KG1 (cell line): ENCODE data around the gene FBXL20.
A peak's percentile ranks its signal among the peaks of the same experiment; 100 is the strongest.

Experiments
- DNase-seq: peaks from one replicate; lab custom pipeline; 2025; lab: John Stamatoyannopoulos, UW

Gene FBXL20

GRCh38 chr17:39224778-39225307, 176.6 kb downstream of the FBXL20 start:
- no peak for DNase-seq

DNA sequence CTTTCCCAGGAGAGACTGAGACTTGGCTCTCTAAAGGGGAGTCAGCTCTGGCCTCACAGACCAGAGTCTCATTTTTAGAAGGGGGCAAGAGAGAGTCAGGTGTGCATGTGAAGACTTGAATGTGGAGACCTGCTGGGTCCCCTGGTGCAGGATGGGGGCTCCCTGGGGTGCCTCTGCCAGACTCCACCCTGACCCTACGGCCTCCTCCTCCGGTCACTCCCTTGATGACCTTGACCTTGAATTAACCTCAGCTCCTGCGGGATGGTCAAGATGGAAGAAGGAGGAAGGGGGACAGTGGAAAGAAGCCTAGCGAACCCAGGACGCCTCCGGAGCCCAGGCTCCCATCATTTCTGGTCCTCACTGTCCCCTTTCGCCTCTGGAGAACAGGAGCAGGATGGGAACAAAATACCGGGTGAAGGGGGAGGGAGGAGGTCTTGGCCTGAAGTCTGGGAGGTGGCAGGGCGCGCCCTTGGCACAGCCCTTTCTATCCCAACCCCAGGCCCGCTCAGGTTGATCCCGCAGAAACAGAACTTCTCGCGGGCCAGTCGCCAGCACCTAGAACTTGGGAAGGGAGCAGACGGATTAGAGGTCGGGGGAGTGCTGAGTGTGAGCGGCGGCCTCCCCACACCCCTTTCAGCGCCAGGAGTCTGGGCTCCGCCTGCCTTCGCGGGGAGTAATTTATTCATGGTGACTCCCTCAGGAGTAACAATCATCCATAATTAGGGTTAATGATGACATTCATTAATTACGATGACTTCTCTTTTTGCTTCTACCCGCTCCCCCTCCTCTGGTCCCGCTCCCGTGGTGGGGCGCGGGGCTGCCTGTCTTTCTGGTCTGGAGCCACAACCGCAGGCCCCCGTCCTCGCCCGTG, 177.3 kb downstream of the FBXL20 start:
- DNase-seq, result no peak

DNA sequence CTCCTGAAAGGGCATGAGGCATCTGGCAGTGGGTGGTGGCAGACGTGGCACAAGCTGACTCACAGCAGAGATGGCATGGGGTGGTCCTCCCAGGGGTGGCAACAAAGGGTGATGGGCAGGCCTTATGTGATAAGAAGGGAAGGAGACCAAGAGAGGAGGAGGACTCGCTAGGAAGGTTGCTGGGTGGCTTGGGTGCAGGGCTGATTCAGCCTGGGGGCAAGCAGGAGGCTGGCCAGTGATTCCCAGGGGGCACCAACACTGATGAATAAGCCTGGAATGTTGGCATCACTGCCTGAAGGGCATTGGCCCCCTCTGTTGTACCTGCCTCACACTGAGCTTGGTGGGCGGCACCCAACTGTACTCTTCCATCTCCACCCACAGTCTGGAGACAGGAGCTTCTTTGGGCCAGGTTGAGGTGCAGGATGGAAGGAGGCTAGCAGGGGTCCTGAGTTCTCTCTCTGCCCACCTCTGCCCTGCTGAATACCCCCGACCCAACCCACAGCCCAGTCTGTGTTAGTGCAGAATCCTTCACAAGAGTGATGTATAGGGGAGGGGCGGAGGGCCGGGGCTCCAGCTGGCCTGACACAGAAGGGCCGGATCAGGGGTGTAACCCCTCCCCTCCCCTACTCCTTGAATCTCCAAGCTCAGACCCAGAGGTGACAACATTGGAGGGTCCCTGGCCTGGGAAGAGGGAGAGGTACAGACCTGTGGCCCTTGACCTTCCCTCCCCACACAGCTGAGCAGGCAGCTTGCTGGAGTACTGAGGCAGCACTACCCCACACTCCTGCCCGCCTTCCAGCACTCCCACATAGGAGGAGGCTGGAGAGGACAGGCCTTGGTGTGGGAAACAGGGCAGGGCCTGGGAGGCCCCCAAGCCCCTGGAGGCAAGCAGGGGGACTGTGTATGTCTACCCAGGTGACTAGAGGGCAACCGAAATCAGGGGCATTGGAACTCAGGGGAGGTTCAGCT, 178.3 kb downstream of the FBXL20 start:
- DNase-seq, result no peak

DNA sequence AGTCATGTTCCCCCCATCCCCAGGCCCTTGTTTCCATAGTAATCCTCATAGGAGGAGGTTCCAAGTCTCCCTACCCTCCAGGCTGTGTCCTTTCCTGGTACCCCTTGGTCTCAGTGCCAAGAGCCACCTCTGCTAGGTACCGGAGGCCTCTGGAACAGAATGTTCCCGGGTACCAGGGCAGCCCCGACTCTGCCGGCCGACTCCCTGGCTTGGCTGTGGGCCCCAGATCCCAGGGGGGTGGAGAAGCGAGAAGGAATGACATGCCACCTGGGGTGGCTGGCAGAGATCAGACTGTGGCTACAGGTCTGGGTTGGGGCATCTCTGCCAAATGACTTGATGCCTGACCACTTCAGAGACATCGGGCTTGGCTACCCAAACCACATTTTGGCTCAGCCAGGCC, 179.3 kb downstream of the FBXL20 start:
- no peak for DNase-seq

GRCh38 chr17:39221572-39221971, 179.9 kb downstream of the FBXL20 start:
- DNase-seq, result no peak

DNA sequence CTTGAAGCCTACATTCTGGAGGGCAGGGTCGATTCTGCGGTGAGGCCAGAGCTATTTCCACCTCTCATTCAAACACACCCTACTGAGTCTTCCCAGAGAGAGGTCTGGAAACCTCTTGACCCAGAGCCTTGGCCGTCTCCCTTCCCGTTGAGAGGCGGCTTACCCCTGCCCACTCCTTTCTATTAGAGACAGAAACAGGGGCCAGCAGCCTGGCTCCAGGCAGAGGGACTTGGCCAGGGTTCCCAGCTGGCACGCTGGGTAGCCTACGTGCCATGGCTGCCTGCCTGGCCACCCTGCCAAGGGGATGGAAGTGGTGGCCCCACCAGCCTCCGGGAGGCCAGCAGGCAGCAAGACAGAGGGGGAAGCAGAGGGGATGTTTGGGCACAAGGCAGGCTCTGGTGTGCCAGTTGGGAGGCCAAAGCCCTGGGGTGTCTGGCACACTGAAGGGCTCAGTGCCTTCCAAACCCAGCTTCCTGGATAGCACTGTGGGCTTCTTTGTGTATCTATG, 181.7 kb downstream of the FBXL20 start:
- no peak for DNase-seq

DNA sequence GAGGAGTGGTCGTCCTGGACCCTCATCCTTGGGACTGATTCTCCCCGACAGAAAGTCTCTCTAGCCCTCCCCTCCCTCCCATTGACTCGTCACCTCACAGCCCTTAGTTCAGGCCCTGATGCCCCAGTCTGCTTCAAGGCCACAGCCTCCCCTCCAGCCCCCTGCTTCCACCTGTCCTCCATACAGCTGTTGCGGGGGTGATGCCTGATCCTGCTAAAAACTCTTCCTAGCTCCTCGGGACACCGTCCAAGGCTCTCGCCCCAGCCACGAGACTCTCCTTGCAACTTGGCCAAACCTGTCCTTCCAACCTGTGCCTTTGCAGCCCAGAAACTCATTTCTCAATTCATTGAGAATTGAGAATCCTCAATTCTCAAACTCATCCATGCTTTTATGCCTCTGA, 182.5 kb downstream of the FBXL20 start:
- no peak for DNase-seq

DNA sequence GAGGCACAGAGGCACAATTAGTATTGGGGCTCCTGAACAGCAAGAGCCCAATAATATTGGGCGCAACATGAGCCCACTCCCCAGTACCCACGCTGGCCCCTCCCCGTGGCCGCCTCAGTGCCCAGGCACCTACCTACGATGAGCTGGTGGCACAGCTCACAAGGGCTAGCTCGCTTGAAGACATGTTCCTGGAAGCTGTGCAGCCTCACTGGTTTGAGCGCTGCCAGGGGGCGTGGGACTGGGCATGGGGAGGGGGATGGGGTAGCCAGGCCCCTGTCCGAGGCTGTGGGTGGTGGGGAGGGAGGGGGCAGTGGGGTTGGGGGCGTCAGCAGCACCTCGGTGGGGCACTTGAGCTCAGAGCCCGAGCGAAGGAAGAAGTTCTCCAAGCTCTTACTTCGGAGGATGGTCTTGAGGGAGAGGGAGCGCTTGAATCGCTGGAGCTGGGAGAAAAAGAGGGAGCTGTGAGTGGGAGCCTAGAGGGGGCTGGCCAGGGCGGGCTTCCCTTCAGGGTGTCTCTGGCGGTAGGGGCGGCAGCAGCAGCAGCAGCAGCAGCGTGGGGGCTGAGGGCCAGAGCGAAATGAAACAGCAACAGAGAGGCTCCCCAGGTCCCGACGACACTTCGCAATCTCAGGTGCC, 183.6 kb downstream of the FBXL20 start:
- no peak for DNase-seq

GRCh38 chr17:39213852-39214251, 187.6 kb downstream of the FBXL20 start:
- no peak for DNase-seq

GRCh38 chr17:39212841-39213480, 188.5 kb downstream of the FBXL20 start:
- DNase-seq, result no peak

- no peak for DNase-seq
Measured at GRCh38 chr17:39212195-39212810, 189.1 kb downstream of the FBXL20 start.

DNA sequence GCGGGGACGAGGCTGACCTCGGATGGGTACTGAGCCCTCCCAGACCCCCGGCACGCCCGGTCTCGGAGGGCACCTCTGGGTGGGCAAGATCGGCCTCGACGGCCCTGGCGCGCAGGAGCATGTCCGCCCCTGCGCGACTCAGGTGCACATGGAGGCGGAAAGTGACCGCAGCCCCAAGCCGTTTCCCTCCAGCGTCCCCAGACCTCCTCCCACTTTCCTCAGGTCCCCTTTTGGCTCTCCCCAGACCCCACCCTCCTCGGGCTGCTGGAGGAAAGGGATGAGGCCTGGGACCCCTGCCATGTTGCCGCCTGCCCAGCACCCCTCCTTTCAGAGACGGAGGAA, 191.4 kb downstream of the FBXL20 start:
- DNase-seq, result no peak

- DNase-seq, result peak; percentile 29
Measured at GRCh38 chr17:39209317-39210092, 191.9 kb downstream of the FBXL20 start.

- DNase-seq, result no peak
Measured at GRCh38 chr17:39208893-39209292, 192.5 kb downstream of the FBXL20 start.

DNA sequence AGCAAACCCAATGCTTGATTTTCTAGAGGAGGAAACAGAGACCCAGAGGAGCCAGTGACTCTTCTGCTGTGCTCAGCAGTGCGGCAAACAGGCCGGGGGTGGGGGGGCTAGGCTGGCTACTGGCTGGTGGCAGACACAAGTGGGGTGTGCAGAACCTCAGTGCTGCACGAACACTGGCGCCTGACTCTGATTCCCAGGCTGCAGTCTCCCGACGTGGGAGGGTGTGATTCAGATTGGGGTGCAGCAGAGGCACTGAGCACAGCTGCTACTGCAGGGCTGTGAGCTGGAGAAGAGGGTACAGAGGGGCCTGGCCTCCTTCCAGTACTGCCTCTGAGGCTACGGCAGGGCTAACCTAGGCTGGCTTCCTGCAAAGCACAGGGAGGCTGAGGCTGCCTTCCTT, 193.3 kb downstream of the FBXL20 start:
- DNase-seq, result no peak

DNA sequence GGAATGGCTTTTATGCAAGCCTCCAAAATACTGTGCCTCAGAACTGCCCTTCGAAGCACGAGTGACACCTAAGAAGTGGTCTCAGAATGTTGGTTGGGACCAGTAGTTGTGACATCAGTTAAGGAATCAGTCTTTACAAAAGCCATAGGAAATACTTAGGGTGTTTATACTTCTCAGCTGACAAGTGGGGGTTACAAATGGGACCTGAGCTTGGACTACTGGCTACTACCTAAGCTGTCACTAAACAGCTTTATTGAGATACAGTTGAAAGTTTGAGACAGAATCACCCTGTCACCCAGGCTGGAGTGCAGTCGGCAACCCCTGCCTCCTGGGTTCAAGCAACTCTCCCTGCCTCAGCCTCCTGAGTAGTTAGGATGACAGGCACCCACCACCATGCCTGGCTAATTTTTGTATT, 196.3 kb downstream of the FBXL20 start:
- no peak for DNase-seq

GRCh38 chr17:39204245-39204644, 197.2 kb downstream of the FBXL20 start:
- no peak for DNase-seq
